HG03045 (cell line): Measurements from ENCODE around the gene LAMB1.

Experiments used
- ATAC-seq: cut with Tn5 transposase; IDR thresholded peaks from one replicate; pipeline ENCODE4 v1.9.1; 2021; ENCODE audit warnings: mild to moderate bottlenecking, moderate library complexity; ENCODE audit not compliant: unreplicated experiment

Gene LAMB1

DNA sequence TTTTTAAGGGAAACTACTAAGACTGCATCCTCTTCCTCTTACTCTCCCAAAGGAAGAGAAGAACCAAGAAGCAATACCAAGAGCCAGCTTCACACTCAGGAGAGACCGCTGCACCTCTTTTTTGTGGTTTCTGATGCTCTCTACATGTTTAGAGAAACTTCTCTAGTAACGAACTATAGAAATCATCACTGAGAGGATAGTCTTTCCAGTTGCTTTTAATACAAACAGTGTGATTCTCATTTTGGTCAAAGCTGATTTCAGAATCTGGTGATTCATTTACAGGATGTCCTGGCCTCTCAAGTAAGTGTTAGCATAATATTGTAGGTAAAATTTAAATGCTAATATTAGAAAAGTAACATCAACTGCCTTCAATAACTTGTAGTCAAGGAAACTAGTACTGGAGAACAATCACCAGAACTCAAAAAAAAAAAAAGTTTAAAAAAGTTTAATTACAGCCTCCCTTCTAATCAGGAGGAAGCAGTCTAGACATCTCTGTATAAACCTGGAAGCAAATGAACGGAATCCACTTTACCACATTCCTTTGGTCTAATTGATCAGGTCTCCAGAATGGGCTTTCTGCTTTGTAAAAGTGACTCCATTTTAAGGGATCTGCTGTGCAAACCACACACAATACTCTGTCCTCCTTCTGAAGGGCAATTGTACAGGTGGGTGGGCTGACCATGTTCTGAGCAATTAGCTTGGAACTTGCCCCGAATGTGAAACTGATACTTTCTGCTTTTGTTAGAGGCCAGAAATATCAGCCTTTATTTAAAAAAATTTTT, 3.0 kb downstream of the LAMB1 start:
- ATAC-seq = no peak

GRCh38 chr7:107998660-107999480, 4.1 kb downstream of the LAMB1 start:
- ATAC-seq = no peak

DNA sequence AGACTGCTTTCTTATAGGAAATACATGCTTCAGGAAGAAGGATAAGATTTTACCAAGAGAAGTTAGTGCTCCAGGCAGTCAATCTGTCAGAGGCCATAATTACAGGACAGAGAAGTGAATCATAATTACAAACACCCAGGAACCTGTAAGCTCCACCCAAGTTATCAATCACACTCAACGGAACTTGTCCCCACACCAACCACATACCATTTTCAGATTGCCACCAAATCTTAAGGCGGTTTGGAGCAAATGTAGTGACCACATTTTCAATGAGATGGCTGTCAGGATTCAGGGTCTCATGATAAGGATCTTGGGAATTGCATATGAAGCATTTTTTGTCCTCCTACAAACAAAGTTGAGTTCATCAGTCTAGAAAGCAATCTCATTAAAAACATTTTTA, 4.8 kb downstream of the LAMB1 start:
- ATAC-seq = no peak

- no peak for ATAC-seq
Observed at GRCh38 chr7:107996072-107996882, 6.7 kb downstream of the LAMB1 start.

DNA sequence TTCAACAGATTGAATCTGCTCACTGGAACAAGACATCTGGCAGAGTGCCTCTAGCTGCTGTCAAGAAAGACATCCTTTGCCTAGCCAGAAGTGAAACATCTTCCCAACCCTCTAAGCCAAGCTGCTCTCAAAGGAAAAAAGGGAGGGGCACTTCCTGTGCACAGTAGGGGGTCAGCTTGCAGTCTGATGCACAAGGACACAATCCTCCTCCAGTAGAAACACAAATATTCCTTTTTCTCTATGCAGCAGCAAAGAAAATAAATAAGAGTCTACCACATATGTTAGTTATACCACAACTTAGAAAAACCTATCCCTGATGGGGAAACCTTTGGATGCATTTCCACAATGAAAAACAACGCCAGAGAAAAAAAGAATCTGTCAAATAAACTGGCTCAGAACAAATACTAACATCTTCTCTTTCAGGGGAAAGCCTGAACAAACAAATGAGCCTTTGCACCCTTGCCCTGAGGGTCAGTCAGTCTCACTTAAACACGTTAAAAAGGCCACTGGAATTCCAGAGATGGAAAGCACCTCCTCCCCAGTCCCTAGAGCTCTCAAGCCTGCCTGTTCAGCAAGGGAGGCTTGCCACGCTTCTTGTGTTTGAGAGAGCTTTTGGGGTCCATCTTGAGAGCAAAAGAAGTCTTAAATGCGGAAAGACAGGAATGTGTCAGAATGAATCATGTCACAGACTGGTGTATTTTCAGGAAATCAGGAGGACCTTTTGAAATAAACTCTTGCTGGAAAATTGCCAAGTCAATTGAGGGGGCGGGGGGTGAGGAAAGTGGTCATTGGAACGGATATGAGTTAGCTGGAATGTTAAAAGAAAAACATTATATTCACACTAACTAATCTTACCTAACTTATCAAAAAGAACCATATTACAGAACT, 7.5 kb downstream of the LAMB1 start:
- ATAC-seq = no peak

- ATAC-seq = no peak
Observed at GRCh38 chr7:107994421-107995030, 8.4 kb downstream of the LAMB1 start.

GRCh38 chr7:107993891-107994291, 9.1 kb downstream of the LAMB1 start:
- ATAC-seq = no peak

GRCh38 chr7:107989618-107990373, 13.2 kb downstream of the LAMB1 start:
- no peak for ATAC-seq

DNA sequence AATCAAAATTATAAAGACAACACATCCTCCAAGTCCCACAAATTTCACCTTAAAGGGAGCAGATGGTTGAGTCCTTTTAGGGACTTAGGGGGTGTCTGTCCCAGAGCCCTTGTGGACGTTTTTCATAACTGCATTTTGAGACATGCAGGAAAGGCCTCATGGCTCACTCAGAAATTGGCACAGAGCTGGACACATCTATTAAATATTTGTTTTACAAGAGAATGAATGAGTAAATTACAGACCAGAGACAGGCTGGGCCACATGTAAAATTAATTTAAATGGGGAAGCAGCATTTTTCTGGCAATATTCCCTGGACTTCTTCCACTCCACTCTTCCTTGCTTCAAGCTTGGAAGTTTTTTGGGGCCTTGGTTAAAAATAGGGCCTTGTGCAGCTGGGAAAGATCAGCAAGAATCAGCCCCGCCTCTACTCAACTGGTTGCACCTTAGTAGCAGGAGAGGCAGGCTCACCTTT, 20.0 kb downstream of the LAMB1 start:
- no peak for ATAC-seq

DNA sequence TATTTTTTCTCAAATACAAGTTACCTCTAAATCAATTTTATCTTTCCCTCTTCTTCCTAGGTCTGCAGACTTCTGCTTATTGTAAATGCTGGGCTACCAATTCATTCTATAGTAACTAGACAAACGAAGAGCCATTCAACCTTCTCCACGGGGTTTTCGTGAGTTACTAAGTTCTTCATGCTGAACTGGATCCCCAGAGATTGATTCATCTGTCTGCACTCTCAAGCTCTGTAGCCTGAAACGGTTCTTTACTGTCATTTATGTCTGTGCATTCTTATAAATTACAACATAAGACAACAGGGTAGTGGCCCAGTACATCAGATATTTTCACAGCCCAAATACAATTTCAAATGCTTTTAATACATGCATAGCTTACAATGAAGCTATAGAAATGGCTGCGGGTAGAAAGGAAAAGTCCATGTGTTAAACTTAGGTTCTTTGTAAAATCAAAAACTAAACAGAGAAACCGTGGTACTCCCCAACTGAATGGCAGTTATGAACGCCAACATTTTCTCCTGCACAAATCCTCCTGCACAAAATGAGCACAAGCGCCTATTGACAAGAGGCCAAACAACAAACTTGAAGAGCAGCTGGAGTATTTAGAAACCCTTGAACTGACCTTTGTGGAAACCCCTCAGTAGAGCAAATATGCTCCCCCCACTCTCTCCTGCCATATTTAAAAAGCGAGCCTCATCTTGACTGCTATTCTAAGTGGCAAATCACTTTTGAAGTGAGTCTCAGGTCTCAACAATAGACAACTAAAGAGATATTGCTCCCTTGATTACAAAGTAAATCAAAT, 20.7 kb downstream of the LAMB1 start:
- no peak for ATAC-seq

DNA sequence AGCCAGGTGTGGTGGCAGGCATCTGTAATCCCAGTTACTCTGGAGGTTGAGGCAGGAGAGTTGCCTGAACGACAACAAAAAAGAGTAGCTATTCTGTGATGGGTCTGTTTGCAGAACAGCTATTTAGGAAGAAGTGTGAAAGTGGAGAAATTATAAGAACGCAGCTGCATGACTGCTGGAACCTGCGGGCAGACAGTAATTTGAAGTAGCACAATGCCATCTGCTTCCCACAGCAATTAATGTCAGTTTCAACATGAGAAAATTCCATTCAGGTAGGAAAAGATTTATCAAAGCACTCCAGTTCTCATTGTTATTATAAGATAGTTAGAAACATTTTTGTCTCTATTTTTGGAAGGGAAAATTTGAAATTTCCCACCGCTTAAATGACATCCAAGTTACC, 21.5 kb downstream of the LAMB1 start:
- no peak for ATAC-seq

DNA sequence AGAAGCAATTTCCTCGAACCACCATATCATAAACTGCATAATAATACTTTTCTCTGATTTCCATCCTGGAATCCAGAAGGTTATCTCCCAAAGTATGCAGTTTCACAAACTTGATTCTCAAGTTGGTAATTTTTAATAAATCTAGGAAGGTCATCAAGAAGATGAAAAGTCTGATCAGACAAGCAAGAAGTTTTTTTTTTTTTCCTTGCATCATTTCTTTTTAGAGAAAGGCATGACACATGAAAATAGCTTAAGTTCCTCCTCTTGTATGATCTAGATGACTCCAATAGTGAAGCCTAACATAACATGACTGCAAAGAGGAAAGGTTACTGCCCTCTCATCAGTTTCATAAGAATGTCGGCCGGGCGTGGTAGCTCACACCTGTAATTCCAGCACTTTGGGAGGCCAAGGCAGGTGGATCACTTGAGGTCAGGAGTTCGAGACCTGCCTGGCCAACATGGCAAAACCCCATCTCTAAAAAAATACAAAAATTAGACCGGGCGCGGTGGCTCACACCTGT, 22.2 kb downstream of the LAMB1 start:
- ATAC-seq = no peak

- ATAC-seq = no peak
Observed at GRCh38 chr7:107980171-107980570, 22.8 kb downstream of the LAMB1 start.

GRCh38 chr7:107978815-107979408, 24.0 kb downstream of the LAMB1 start:
- ATAC-seq = no peak

DNA sequence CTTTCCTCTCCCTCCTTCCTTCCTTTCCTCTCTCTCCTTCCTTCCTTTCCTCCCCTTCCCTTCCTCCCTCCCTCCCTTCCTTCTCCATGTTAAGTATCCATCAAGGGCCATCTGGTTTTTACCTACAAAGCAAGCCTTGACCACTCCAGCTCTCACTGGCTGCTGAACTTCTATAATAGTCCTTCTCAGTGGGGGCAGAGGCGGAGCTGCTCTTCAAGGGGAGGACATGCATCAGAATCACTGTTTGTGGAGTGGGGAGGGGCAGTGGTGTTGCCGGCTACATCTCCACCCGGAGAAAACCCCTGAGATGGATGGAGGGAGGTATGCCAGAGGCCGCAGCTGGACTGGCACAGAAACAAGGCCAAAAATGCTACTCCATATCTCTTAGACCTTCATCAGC, 25.9 kb downstream of the LAMB1 start:
- ATAC-seq = no peak

DNA sequence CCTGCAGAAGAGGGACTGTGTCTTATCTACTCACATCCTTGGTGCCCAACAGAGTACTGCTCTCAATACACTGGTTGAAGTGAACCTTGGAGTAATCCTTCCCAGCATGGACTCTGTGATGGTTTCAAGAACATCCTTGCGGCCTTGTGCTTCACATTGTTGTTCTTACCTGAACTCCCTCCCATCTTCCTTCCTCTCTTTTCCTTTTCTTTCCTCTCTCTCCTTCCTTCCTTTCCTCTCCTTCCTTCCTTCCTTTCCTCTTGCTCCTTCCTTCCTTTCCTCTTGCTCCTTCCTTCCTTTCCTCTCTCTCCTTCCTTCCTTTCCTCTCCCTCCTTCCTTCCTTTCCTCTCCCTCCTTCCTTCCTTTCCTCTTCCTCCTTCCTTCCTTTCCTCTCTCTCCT, 26.3 kb downstream of the LAMB1 start:
- ATAC-seq = no peak

DNA sequence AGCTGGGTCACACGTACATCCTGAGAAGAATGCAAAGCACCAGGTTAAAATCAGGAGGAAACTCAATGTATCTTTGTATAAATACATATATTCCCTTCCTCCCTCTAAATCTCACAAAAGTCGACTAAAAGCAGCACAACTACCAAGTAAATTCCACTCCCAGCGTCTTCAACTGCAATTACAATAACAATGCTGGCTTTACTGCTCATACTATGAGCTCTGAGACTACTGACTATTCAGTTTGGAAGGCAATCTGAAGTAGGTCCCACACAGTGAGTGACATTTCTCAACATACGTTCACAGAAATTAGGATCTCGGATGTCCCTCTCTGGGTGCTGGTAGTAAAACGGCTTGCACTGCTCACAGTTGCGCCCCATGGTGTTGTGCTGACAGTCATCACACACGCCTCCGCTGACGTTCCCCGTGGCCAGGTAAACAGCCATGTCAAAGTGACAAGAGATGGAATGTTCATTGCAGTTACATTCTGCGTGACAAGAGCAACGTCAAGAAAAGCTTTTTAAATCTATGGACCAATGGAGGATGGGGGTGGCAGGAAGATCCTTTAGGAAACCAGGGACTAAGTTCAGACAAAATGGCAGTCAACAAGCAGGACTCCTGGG, 27.5 kb downstream of the LAMB1 start:
- ATAC-seq = no peak
